HTERT RPE-1 (cell line): ENCODE measurements around the gene SLC10A1.

ENCODE experiments used
- in situ Hi-C: fragments of 300-500 bp; cut with MboI; formaldehyde crosslinking; loops from 4 replicates; pipeline ENCODE4 v1.14.3; 2020; ENCODE audit warnings: low sequenced_read_pairs

The SLC10A1 gene

GRCh38 chr14:69772082-69773017 lies 24.7 kb downstream of the SLC10A1 start:
- in situ Hi-C loops, result no loop called here

- in situ Hi-C loops, result no loop called here
These were observed 25.9 kb downstream of the SLC10A1 start for GRCh38 chr14:69771136-69771535.

GRCh38 chr14:69770559-69770958 lies 26.5 kb downstream of the SLC10A1 start:
- in situ Hi-C loops, result no loop called here

- in situ Hi-C loops, result no loop called here
These were observed 27.4 kb downstream of the SLC10A1 start for GRCh38 chr14:69769623-69770022.

GRCh38 chr14:69768873-69769272 lies 28.2 kb downstream of the SLC10A1 start:
- in situ Hi-C loops, result no loop called here

GRCh38 chr14:69767369-69767999 lies 29.6 kb downstream of the SLC10A1 start:
- in situ Hi-C loops, result no loop called here

- in situ Hi-C loops, result no loop called here
These were observed 30.1 kb downstream of the SLC10A1 start, which contains the start of gene SRSF5 for GRCh38 chr14:69766984-69767368. TSS of gene SRSF5 (plus strand) at chr14:69767142. CDS start at chr14:69768157, 1,015 bp downstream.

- in situ Hi-C loops, result no loop called here
These were observed 33.1 kb downstream of the SLC10A1 start for GRCh38 chr14:69763761-69764510.

GRCh38 chr14:69760810-69761209 lies 36.2 kb downstream of the SLC10A1 start:
- in situ Hi-C loops, result no loop called here

- in situ Hi-C loops, result no loop called here
These were observed 40.7 kb downstream of the SLC10A1 start for GRCh38 chr14:69756298-69756697.

GRCh38 chr14:69755784-69756183 lies 41.3 kb downstream of the SLC10A1 start:
- in situ Hi-C loops, result no loop called here

- in situ Hi-C loops, result no loop called here
These were observed 41.7 kb downstream of the SLC10A1 start for GRCh38 chr14:69755296-69755695.

GRCh38 chr14:69754487-69754886 lies 42.6 kb downstream of the SLC10A1 start:
- in situ Hi-C loops, result no loop called here

GRCh38 chr14:69753860-69754259 lies 43.2 kb downstream of the SLC10A1 start:
- in situ Hi-C loops, result no loop called here

- in situ Hi-C loops, result no loop called here
These were observed 44.3 kb downstream of the SLC10A1 start for GRCh38 chr14:69752773-69753172.

GRCh38 chr14:69750495-69750894 lies 46.5 kb downstream of the SLC10A1 start:
- in situ Hi-C loops, result no loop called here

- in situ Hi-C loops, result loop anchor here (25.0 kb wide), 1 partner anchor 163 kb away; no protein-coding TSS in a partner anchor
These were observed 47.1 kb downstream of the SLC10A1 start for GRCh38 chr14:69749956-69750355.

- in situ Hi-C loops, result loop anchor here (25.0 kb wide), 1 partner anchor 154 kb away; no protein-coding TSS in a partner anchor
These were observed 56.0 kb downstream of the SLC10A1 start for GRCh38 chr14:69741055-69741454.

- in situ Hi-C loops, result loop anchor here (25.0 kb wide), 1 partner anchor 149 kb away; no protein-coding TSS in a partner anchor
These were observed 60.6 kb downstream of the SLC10A1 start for GRCh38 chr14:69736405-69736804.

GRCh38 chr14:69731919-69732598 lies 65.0 kb downstream of the SLC10A1 start:
- in situ Hi-C loops, result loop anchor here (25.0 kb wide), 1 partner anchor 145 kb away; no protein-coding TSS in a partner anchor
